GM18909 (cell line): ENCODE data around the gene SAMSN1.
A peak's percentile ranks its signal among the peaks of the same experiment; 100 is the strongest.
"Not testable (repeated sequence)": the region's sequence is repeated elsewhere in the genome, so short reads cannot be mapped to it uniquely, and the experiment has no call there.

ENCODE experiments used
- ATAC-seq: cut with Tn5 transposase; IDR thresholded peaks from one replicate; pipeline ENCODE4 v1.9.1; 2021; ENCODE audit warnings: mild to moderate bottlenecking; ENCODE audit not compliant: unreplicated experiment, poor library complexity

SAMSN1 gene

DNA sequence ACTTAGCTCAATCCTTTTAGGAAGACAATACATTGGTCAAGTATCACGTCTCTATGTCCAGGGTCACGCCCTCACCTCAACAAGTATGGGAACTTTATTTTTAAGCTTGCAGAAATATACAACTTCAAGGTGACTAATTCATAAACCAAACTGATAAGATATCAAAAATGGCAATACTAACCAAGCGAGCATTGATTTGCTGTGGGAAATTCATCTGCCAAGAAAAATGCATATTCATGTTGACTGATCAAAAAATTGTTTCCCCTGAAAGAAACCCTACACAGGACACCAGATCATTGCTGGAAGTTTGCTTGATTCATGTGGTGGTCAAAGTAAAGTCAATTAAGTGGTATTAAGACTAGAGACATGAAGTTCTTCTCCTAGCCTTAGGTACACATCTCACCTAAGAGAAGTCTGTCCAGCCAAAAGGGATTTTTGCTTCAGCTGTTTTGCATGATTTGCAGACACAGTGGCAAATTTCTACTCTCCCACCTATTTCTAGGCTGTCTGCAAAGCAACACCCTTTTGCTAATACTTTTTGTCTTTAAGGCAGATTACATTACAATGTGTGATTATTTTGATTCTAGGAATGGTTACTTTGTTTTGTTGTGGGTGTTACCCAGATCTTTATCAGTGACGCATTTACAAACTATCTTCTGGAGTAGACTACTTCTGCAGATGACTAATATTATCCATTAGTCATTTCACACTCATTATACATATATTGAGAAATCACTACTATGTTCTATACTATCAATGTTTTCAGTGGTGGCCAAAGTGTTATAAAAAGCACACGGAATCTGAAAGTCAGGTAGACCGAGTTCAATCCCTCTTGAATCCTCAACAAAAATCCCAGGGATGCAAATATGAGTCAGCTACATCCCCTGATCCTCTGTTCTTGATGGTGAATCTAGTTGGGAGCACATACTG is 12.4 kb downstream of the SAMSN1 start:
- ATAC-seq = peak; percentile 86

DNA sequence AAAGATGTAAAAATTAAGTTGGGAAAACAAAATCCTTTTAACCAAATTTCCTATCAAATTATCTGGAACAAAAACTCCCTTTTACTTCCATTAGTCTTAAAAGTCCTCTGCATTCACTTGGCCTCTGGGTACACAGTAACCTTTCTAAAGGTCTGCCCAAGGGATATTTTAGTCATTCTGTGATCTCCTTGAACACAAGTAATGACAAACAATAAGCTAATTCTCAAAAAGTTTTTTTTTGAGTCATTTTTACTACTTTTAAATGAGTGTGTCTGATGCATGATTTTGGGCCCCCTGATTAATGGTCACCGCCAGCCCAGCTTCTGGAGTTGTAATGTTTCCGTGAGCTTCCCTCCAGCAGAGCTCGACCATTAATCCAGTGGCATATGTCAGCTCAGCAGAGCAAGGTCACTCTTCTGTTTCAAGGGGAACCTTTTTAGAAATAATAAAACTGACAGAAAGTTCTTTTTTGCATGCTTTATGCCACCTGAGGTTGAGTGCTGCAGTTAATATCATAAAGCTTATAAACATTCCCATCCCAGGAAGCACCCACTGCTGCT is 14.3 kb downstream of the SAMSN1 start:
- no peak for ATAC-seq

GRCh38 chr21:14530592-14530991 is 15.5 kb downstream of the SAMSN1 start:
- ATAC-seq = no peak

DNA sequence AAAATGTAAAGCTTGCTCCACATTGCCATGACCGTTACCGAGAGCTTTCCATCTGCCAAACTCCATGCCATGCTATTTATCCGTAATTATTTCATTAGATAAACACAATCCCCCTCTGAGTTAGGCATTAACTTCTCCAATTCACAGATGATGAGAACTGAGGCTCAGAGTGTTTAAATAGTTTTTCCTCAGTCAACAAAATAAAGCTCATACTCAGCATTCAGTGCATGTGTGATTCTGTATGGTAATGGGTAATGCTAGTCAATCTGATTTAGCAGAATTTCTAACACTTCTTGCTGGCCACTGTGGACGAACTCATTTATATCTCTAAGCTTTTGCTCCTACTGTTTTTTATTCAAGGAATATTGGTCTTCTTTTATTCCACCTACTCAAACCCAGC is 17.3 kb downstream of the SAMSN1 start:
- ATAC-seq = no peak

DNA sequence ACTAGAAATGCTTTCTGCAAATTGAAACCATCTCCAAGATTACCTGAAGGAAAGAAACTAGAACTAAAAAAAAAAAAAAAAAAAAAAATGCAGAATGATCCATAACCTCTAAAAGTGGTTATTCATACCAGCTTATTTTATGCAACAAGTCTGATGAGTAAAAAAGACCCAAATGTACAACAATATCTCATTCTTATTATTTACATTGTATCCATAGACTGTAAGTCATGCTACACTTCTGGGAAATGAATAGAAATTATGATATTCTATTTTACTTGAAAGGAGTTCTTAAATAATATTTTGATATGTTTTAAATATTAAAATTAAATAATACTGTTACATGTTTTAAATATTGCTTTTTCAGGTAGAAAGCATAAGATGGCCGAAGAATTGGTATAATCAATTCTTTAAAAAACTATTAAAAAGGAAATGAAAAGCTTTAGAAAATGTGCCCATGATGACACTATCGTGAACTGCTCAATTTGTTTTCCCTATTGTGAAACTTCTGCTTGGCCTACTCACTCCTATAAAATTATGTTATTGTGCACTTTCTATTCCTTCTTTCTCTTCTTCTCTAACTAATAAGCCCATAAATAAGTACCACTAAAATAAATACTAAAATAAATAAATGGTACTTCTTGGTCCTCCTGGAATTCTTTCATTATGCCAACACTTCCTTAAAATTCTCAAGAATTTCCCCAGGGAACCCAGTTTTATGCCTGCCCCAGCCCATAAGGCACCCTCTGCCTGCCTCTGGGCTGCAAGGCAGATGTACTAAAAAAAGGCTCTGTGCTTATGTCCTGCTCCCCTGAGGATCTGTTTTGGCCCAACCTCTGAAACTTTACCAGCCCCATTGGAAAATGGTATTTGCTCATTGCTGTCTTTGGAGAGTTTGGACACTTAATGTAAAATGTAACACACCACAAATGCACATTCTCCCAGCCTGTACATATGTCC is 18.1 kb downstream of the SAMSN1 start:
- no peak for ATAC-seq

- no peak for ATAC-seq
Observed at GRCh38 chr21:14526836-14527695, 19.0 kb downstream of the SAMSN1 start.

- ATAC-seq = no peak
Observed at GRCh38 chr21:14526199-14526598, 19.9 kb downstream of the SAMSN1 start.

- peak; percentile 89 for ATAC-seq
Observed at GRCh38 chr21:14523234-14523633, 22.9 kb downstream of the SAMSN1 start.

DNA sequence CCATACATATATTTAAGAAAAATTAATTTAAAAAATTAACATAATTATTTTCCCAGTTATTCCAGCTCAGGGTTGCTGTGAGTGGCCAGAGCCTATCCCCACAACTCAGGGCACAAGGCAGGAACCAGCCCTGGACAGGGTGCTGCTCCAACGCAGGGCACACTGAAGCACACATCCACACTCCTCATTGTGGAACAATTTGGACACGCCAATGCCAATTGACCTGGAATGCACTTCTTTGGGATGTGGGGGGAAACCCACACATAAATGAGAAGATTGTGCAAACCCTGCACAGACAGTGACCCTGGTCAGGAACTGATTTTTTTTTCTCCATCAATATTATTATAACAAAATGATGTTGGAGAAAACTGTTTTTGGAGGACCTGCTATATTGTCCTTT is 23.4 kb downstream of the SAMSN1 start:
- ATAC-seq = no peak

DNA sequence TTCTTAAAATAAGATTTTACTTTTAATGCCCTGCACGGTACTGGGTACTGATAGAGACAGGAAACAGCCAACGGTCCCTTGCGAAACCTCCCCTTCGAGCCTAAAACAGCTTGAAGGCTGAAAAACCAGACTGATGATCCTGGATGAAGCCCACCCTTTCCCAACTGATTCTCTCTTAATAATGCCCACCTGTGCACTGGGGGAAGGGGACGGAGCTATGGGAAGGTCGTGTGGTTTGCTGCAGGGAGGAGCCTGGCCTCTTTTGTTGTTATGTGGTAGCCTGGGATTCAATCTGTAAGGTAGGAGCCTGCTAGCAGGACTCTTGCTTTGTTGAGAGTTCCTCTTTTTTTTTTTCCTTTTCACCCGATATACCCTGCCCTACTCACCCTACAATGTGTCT is 25.6 kb downstream of the SAMSN1 start:
- ATAC-seq = no peak

GRCh38 chr21:14519000-14519399 is 27.1 kb downstream of the SAMSN1 start:
- ATAC-seq = no peak

- no peak for ATAC-seq
Observed at GRCh38 chr21:14513804-14514203, 32.3 kb downstream of the SAMSN1 start.

GRCh38 chr21:14506859-14507457 is 39.2 kb downstream of the SAMSN1 start:
- not testable (repeated sequence) for ATAC-seq

- ATAC-seq = no peak
Observed at GRCh38 chr21:14500873-14501272, 45.2 kb downstream of the SAMSN1 start.

GRCh38 chr21:14499316-14499715 is 46.8 kb downstream of the SAMSN1 start:
- ATAC-seq = no peak

DNA sequence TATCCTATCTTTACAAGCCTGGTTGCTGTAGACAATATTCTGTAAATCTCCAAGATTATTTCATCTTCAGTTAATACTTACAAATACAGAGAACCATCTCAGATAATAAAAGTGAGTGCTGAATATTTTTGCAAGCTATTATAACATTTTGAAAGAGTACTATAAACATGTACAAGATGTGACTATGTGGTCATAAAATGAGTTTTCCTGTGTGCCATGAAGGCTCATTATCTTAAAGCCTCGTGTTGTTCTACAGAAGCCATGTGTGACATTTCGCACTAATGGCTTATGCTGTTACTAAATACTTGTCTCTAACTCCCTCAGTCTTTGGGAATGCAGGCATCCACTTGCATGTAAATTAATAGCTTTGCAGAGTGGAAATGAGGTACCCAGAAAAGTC is 48.3 kb downstream of the SAMSN1 start:
- ATAC-seq = no peak

- ATAC-seq = no peak
Observed at GRCh38 chr21:14495075-14495474, 51.0 kb downstream of the SAMSN1 start.

DNA sequence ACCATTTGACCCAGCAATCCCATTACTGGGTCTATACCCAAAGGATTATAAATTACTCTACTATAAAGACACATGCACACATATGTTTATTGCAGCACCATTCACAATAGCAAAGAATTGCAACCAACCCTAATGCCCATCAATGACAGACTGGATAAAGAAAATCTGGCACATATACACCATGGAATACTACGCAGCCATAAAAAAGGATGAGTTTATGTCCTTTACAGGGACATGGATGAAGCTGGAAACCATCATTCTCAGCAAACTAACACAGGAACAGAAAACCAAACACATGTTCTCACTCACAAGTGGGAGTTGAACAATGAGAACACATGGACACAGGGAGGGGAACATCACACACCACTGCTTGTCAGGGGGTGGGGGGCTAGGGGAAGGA is 51.9 kb downstream of the SAMSN1 start:
- not testable (repeated sequence) for ATAC-seq

GRCh38 chr21:14493731-14494130 is 52.4 kb downstream of the SAMSN1 start:
- no peak for ATAC-seq
